HEK293 (cell line): ENCODE results near the gene DHRS12.

ENCODE experiments used
- KLF1 ChIP-seq: fragments of 450-650 bp; formaldehyde crosslinking; IDR thresholded peaks from 2 replicates; pipeline ENCODE4 v1.5.1; 2016; ENCODE audit warnings: missing biosample characterization, missing genetic modification characterization
- MYNN ChIP-seq: fragments of 450-650 bp; formaldehyde crosslinking; IDR thresholded peaks from 2 replicates; pipeline ENCODE4 v1.5.1; 2016; ENCODE audit warnings: missing biosample characterization, missing genetic modification characterization, borderline replicate concordance
- OVOL3 ChIP-seq: fragments of 450-650 bp; formaldehyde crosslinking; IDR thresholded peaks from 2 replicates; pipeline ENCODE4 v1.5.1; 2016; ENCODE audit warnings: missing biosample characterization, missing genetic modification characterization
- REST ChIP-seq: fragments of 450-650 bp; formaldehyde crosslinking; IDR thresholded peaks from 2 replicates; pipeline ENCODE4 v1.5.1; 2016; ENCODE audit warnings: missing biosample characterization, missing genetic modification characterization
- SCRT1 ChIP-seq: fragments of 450-650 bp; formaldehyde crosslinking; IDR thresholded peaks from 2 replicates; pipeline ENCODE4 v1.5.1; 2016; ENCODE audit warnings: missing biosample characterization, missing genetic modification characterization, borderline replicate concordance
- TSHZ1 ChIP-seq: fragments of 450-650 bp; formaldehyde crosslinking; IDR thresholded peaks from 2 replicates; pipeline ENCODE4 v1.5.1; 2016; ENCODE audit warnings: missing biosample characterization, missing genetic modification characterization, borderline replicate concordance
- WT1 ChIP-seq: fragments of 450-650 bp; formaldehyde crosslinking; IDR thresholded peaks from 2 replicates; pipeline ENCODE4 v1.5.1; 2016; ENCODE audit warnings: missing biosample characterization, missing genetic modification characterization
- ZBTB11 ChIP-seq: fragments of 450-650 bp; formaldehyde crosslinking; conservative IDR thresholded peaks from 2 replicates; pipeline ENCODE4 v1.5.1; 2016; ENCODE audit warnings: low read depth, missing biosample characterization, missing genetic modification characterization
- ZNF157 ChIP-seq: fragments of 450-650 bp; formaldehyde crosslinking; IDR thresholded peaks from 2 replicates; pipeline ENCODE4 v1.5.1; 2016; ENCODE audit warnings: missing biosample characterization, missing genetic modification characterization
- ZNF324 ChIP-seq: fragments of 450-650 bp; formaldehyde crosslinking; IDR thresholded peaks from 2 replicates; pipeline ENCODE4 v1.5.1; 2016; ENCODE audit warnings: missing biosample characterization, missing genetic modification characterization
- ZNF354C ChIP-seq: fragments of 450-650 bp; formaldehyde crosslinking; IDR thresholded peaks from 2 replicates; pipeline ENCODE4 v1.5.1; 2016; ENCODE audit warnings: missing biosample characterization, missing genetic modification characterization, low read depth, borderline replicate concordance
- ZNF394 ChIP-seq: fragments of 450-650 bp; formaldehyde crosslinking; IDR thresholded peaks from 2 replicates; pipeline ENCODE4 v1.5.1; 2016; ENCODE audit warnings: missing biosample characterization, missing genetic modification characterization, mild to moderate bottlenecking, moderate library complexity, borderline replicate concordance
- ZNF529 ChIP-seq: fragments of 450-650 bp; formaldehyde crosslinking; IDR thresholded peaks from 2 replicates; pipeline ENCODE4 v1.5.1; 2017; ENCODE audit warnings: missing genetic modification characterization, missing biosample characterization; ENCODE audit not compliant: insufficient replicate concordance
- ZNF571 ChIP-seq: fragments of 450-650 bp; formaldehyde crosslinking; IDR thresholded peaks from 2 replicates; pipeline ENCODE4 v1.5.0; 2017; ENCODE audit warnings: missing biosample characterization, missing genetic modification characterization
- ZNF596 ChIP-seq: fragments of 450-650 bp; IDR thresholded peaks from 2 replicates; pipeline ENCODE4 v1.5.0; 2018; ENCODE audit warnings: missing biosample characterization, mild to moderate bottlenecking, missing genetic modification characterization, moderate library complexity
- ZNF701 ChIP-seq: fragments of 450-650 bp; formaldehyde crosslinking; IDR thresholded peaks from 2 replicates; pipeline ENCODE4 v1.5.1; 2016; ENCODE audit warnings: missing biosample characterization, missing genetic modification characterization
- ZNF707 ChIP-seq: fragments of 450-650 bp; formaldehyde crosslinking; IDR thresholded peaks from 2 replicates; pipeline ENCODE4 v1.5.1; 2016; ENCODE audit warnings: missing biosample characterization, missing genetic modification characterization
- ZNF777 ChIP-seq: fragments of 450-650 bp; formaldehyde crosslinking; IDR thresholded peaks from 2 replicates; pipeline ENCODE4 v1.5.1; 2017; ENCODE audit warnings: missing biosample characterization, missing genetic modification characterization, borderline replicate concordance
- ZNF830 ChIP-seq: fragments of 450-650 bp; IDR thresholded peaks from 2 replicates; pipeline ENCODE4 v1.5.0; 2018; ENCODE audit warnings: missing biosample characterization, missing genetic modification characterization, low read depth, mild to moderate bottlenecking, moderate library complexity
- TF ChIP-seq, protein P1 (sequence below): fragments of 450-650 bp; formaldehyde crosslinking; IDR thresholded peaks from 2 replicates; pipeline ENCODE4 v1.5.1; 2016; ENCODE audit warnings: missing biosample characterization, missing genetic modification characterization, borderline replicate concordance
- TF ChIP-seq, protein P2 (sequence below): fragments of 450-650 bp; IDR thresholded peaks from 2 replicates; pipeline ENCODE4 v1.5.1; 2018; ENCODE audit warnings: missing biosample characterization, mild to moderate bottlenecking, missing genetic modification characterization
- TF ChIP-seq, protein P3 (sequence below): fragments of 450-650 bp; formaldehyde crosslinking; IDR thresholded peaks from 2 replicates; pipeline ENCODE4 v1.5.1; 2016; ENCODE audit warnings: missing biosample characterization, missing genetic modification characterization

The DHRS12 gene

GRCh38 chr13:51803422-51804294 is at the start of gene DHRS12 (continued):
- TF ChIP-seq ZNF529 (no peak), ZNF707 (no peak), ZNF394 (tag by site-specific recombination) (0 out of 2 replicates have a peak, but pooled peaks have one; percentile 15), MYNN (tag by site-specific recombination) (no peak), ZNF596 (tag by site-specific recombination) (peak; percentile 59; the same call in 1 of the 2 replicates), KLF1 (peak; percentile 82), ZNF157 (tag by site-specific recombination) (no peak), OVOL3 (tag by site-specific recombination) (no peak), ZBTB11 (tag by site-specific recombination) (no peak; the same call in 1 of the 2 replicates), ZNF777 (no peak), REST (no peak), ZNF701 (tag by site-specific recombination) (no peak), WT1 (tag by site-specific recombination) (no peak), ZNF571 (tag by site-specific recombination) (no peak), TSHZ1 (no peak), ZNF830 (tag by site-specific recombination) (no peak), ZNF354C (tag by site-specific recombination) (no peak), ZNF324 (tag by site-specific recombination) (no peak), SCRT1 (tag by site-specific recombination) (no peak)
- TF ChIP-seq, protein P1, sequence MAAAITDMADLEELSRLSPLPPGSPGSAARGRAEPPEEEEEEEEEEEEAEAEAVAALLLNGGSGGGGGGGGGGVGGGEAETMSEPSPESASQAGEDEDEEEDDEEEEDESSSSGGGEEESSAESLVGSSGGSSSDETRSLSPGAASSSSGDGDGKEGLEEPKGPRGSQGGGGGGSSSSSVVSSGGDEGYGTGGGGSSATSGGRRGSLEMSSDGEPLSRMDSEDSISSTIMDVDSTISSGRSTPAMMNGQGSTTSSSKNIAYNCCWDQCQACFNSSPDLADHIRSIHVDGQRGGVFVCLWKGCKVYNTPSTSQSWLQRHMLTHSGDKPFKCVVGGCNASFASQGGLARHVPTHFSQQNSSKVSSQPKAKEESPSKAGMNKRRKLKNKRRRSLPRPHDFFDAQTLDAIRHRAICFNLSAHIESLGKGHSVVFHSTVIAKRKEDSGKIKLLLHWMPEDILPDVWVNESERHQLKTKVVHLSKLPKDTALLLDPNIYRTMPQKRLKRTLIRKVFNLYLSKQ (tag by site-specific recombination): no peak
- TF ChIP-seq, protein P2, sequence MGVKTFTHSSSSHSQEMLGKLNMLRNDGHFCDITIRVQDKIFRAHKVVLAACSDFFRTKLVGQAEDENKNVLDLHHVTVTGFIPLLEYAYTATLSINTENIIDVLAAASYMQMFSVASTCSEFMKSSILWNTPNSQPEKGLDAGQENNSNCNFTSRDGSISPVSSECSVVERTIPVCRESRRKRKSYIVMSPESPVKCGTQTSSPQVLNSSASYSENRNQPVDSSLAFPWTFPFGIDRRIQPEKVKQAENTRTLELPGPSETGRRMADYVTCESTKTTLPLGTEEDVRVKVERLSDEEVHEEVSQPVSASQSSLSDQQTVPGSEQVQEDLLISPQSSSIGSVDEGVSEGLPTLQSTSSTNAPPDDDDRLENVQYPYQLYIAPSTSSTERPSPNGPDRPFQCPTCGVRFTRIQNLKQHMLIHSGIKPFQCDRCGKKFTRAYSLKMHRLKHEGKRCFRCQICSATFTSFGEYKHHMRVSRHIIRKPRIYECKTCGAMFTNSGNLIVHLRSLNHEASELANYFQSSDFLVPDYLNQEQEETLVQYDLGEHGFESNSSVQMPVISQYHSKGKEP (tag by site-specific recombination): 0 out of 2 replicates have a peak, but pooled peaks have one; percentile 9
- TF ChIP-seq, protein P3, sequence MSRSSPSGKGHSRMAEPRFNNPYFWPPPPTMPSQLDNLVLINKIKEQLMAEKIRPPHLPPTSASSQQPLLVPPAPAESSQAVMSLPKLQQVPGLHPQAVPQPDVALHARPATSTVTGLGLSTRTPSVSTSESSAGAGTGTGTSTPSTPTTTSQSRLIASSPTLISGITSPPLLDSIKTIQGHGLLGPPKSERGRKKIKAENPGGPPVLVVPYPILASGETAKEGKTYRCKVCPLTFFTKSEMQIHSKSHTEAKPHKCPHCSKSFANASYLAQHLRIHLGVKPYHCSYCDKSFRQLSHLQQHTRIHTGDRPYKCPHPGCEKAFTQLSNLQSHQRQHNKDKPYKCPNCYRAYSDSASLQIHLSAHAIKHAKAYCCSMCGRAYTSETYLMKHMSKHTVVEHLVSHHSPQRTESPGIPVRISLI (tag by site-specific recombination): no peak
